ENCODE results near the gene TRPM2.
"Not testable (repeated sequence)": the region's sequence is repeated elsewhere in the genome, so short reads cannot be mapped to it uniquely, and the experiment has no call there.

The TRPM2 gene

DNA sequence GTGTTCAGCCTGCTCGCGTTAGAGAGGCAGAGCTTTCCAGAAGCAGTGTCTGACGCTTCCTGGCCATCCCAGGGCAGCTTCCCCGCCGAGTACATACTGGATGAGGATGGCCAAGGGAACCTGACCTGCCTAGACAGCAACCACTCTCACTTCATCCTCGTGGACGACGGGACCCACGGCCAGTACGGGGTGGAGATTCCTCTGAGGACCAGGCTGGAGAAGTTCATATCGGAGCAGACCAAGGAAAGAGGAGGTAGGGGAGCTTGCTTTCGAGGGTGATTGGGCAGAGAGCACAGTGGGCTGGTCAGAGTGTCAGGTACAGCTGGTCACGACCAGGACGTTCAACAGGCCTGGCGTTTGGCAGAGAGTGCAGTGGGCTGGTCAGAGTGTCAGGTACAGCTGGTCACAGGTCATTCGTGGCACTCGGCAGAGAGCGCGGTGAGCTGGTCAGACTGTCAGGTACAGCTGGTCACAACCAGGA is 22.4 kb downstream of the TRPM2 start:
- DNase-seq, result no peak

DNA sequence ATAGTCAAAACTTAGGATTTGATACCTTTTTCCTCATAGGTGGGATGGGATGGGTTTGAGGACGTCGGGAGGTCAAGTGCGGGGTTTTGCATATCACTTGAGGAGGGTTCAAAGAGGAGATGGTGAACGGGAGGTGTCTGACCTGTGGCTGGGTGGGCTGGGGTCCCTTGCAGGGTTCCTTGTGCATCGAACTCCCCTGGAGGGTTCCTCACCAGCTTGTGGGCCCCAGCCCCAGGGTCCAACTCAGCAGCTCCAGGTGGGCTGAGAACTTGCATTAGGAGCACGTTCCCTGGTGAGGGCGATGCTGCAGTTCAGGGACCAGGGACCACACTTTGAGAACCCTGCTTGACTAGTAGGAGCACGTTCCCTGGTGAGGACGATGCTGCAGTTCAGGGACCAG is 23.2 kb downstream of the TRPM2 start:
- DNase-seq, result no peak

DNA sequence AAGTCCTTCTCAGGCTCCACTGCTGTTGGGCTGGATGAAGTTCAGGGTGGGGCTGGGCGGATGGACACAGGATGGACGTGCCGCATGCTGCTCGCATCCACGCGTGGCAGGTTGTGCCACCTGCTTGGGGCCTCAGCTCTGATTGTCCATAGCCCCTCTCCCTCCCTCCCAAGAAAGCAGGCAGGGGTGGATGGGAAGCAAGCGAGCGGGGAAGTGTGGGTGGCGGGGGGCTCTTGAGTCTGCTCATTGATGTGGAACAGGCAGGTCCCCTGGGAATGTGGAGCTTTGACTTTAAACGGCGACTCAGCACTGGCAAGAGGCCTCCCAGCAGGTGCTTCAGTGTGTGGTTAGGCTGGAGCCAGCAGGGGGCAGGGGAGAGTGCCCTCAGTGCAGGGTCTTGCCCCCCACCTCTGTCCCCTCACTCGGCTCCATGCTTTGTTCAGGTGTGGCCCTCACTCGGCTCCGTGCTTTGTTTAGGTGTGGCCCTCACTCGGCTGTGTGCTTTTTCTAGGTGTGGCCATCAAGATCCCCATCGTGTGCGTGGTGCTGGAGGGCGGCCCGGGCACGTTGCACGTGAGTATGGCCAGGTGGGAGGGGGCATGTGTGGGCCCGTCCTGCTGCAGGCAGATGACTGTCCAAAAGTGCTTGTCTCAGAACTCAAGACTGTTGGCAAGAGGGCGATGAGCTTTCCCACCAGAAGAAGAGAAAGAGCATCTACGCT is 23.9 kb downstream of the TRPM2 start:
- peak; percentile 42 to 73 for DNase-seq

DNA sequence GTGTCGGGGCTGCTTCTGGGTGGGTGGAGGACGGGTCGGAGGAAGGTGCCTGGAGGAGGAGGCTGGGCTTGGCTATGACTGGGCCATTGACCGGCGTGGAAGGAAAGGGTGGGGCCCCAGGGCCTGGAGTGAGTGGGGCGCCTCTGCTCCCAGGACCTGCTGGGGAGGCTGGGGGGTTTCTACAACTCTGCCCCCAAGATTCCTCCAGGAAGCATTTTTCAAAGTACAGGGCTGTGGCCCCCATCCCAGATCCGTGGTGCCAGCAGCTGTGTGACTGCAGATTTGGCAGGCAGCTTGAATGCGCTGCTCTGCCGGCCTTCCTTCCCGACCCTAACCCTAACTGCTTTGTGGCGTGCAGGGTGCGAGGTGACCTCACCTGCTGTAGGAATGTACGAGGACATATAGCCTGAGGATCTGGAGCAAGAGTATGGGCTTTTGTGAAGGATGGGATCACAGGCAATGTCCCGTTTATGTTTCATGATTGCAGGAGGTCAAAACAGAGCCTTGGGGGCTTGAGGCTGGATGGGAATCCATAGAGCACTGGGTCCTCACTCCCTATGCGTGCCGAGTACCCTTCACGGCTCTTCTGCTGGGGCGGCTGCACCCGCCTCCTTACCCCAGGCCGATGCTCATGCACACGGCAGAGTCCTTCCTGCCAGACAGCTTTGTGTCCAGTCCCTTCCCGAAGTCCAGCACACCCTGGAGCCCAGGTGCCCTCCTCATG is 24.7 kb downstream of the TRPM2 start:
- no peak for DNase-seq

DNA sequence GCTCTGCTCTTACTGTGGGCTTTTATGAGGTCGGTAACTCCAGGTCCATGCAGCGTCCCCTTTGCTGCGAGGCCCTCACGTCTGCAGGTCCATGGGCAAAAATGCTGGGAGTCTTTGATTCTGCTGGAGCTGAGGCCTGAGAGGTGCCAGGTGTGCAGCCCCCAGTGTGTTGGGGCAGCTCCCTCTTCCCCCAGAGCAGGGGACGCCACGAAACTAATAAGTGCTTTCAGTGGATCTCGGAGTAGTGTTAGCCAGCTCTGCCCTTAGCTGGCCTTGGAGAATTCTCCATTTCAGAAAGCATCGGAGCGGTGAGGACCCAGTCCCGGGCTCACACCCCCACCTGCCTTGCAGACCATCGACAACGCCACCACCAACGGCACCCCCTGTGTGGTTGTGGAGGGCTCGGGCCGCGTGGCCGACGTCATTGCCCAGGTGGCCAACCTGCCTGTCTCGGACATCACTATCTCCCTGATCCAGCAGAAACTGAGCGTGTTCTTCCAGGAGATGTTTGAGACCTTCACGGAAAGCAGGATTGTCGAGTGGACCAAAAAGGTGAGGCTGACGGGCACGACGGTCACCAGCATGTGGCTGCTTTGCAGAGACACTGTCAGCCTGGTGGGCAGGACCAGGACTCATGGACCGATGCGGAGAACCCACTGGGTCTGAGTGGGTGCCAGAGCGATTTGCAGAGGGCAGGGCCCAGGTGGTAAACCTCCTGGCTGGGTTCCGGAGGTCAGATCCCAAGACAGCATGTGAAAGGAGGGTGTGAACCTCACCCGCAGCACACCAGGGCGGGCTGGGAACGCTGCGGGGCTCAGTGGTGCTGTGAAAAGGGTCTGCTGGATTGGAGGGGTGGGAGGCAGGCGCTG is 25.5 kb downstream of the TRPM2 start:
- DNase-seq, result no peak

DNA sequence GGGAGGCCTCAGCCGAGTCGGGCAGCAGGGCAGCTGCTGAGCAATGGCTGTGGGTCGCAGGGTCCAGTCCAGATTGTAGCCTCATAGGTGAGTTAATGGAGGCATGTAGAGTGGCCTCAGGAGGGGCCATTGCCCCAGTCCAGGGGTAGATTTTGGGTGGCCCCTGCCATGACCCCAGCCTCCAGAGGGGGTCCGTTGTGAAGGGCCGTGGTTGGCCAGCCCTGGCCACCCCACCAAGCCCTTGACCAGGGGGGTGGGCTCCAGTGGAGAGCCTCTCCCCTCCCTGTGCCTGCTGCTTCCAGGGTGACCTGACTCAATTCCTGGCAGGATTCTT is 26.1 kb downstream of the TRPM2 start:
- DNase-seq, result no peak

DNA sequence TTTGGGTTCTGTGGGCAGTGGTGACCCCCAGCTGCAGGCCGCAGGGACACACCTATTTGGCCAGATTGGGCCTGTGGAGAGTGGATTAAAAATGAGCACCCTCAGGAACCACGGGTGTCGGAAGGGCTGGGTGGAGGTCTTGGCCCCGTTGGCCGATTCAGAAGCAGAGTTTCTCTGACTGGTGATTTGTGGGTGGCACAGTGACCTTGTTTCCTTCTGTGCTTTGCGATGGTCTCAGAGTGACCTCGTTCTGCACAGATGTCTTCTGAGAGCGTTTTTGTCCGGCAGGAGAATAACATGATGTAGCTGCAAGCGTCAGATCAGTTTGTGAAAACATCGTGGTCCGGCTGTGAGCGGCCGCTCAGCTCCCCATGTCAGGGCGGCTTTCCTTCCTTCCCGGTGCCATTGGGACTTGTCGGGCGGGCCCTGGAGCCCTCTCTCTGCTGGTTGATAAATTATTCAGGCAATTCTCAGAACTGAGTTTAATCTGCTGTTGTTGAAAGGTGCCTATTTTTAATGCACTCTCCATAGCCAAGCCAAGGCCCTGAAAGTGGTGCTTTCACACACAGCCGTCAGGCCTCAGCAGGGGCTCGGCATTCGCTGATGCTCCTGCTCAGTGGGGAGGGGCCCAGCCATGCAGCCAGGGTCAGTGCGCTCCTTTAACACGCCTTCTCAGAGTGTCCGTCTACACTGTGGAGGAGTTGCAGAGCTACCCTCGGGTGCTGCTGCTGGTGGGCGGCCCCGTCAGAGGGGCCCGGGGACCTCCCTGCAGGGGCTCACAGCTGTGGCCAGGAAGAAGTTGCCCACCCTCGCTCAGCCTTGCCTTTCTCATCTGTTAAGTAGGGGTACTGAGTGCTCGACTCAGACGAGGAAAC is 26.8 kb downstream of the TRPM2 start:
- DNase-seq, result no peak

DNA sequence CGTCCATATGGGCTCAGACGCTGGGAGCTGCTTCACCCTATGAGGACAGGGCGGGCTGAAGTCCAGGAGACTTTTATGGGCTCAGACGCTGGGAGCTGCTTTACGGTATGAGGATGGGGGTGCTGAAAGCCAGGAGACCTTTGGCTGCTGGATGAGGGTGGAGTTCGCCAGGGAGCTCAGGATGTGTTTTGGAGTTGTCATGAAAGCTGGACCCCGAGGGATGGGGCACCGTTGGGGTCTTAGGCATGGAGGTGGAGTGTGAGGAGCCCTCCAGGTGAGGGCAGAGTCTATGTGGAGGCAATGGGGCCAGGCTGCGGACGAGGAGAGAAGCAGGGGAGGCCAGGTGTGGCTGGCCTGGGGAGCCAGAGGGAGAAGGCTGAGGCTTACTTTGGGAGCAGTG is 27.5 kb downstream of the TRPM2 start:
- no peak for DNase-seq

DNA sequence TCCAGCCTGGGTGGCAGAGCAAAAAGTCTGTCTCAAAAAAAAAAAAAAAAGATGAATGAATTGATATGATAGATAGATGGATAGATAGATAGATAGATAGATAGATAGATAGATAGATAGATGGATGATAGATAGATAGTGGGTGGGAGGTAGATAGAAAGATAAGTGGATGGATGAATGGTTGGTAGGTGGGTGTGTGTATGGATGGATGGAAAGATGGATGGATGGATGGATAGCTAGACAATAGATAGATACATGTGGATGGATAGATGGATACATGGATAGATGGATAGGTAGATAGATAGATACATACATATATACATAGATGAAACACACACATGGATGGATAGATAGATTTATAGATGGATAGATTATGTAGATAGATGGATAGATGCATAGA is 28.5 kb downstream of the TRPM2 start:
- DNase-seq, result no peak

DNA sequence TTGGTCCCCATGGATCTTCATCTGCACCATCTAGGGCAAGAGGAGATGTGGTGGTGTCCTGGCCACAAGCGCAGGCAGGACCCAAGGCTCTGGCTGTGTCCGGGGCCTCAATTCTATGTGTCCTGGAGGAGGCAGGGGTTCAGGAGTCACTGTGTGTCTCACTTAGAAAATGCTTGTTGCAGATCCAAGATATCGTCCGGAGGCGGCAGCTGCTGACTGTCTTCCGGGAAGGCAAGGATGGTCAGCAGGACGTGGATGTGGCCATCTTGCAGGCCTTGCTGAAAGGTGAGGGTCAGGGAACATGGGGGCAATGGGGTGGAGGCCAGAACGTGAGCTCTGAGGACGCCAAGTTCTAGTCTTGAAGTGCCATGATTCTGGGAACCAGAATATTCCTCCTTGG is 29.1 kb downstream of the TRPM2 start:
- no peak for DNase-seq

DNA sequence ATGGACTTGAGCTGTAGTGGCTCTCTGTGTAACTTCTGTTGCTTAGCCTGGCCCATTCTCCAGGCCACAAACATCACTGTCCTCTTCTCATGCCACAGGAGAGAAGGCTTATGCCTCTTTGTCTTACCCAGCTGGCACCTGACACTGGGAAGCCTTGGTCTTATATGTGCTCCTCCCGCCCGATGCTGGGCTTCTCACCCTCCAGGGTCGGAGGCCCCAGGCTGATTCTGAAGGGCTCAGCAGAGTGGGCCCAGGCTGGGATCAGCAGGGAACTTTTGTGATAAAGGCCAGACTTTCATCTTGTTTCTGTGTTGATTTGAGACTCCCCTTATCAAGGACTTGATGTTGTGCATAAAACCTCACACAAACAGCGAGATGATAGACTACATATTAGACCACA is 29.8 kb downstream of the TRPM2 start:
- no peak for DNase-seq

DNA sequence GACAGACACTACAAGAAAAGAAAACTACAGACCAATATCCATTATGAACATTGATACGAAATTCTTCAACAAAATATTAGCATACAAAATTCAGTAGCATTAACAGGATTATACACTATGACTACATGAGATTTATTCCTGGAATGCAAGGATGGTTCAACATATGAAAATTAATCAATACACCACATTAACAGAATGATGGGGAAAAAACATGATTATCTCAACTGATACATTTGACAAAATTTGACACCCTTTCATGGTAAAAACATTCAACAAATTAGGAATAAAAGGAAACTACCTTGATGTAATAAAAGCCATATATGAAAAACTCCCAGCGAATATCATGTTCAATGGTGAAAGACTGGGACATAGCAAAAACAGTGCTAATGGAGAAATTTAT is 31.5 kb downstream of the TRPM2 start:
- no peak for DNase-seq

DNA sequence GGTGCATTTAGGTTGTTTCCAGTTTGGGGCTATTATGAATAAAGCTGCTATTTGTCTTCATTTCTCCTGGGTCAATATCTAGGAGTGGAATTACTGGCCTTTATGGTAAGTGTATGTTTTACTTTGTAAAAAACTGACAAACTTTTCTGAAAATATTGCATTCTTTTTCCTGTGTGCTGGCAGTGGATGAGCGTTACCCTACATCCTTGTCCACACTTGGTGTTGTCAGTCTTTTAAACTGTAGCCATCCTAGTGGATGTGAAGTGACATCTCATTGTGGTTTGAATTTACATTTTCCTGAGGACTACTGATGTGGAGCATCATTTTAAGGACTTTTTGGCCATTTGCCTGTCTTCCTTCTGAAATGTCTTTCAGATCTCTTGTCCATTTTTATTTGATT is 35.9 kb downstream of the TRPM2 start:
- no peak for DNase-seq

DNA sequence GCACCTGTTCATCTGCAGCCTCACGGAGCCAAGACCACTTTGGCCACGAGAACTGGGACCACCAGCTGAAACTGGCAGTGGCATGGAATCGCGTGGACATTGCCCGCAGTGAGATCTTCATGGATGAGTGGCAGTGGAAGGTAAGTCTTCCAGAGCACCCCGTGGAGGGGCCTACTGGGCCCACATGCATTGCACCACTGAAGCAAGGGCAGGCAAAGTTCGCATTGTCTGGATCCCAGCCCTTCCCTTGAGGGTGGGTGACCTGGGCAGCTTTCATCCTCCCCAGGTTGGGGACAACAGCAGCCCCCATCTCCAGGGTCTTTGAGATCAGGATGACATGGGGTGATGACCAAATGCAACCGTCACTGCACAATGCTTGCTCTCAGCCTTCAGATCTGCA is 37.5 kb downstream of the TRPM2 start:
- no peak for DNase-seq

DNA sequence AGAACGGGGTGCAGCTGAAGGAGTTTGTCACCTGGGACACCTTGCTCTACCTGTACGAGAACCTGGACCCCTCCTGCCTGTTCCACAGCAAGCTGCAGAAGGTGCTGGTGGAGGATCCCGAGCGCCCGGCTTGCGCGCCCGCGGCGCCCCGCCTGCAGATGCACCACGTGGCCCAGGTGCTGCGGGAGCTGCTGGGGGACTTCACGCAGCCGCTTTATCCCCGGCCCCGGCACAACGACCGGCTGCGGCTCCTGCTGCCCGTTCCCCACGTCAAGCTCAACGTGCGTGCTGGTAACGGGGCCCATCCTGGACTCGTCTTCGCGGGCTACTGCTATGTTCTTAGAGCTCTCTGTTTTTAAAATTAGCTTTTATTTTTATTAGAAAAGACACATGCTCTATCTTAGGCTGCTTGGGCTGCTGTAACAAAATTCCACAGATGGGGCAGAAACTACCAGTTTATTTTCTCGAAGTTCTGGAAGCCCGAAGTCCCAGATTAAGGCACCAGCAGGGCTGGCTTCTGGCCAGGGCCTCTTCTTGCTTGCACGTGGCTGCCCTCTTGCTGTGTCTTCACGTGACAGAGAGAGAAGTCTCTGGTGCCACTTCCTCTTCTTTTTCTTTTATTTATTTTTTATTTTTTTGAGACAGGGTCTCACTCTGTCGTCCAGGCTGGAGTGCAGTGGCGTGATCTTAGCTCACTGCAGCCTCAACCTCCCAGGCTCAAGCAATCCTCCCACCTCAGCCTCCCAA is 38.1 kb downstream of the TRPM2 start:
- peak in 1 of 2 experiments; percentile 20 for DNase-seq

DNA sequence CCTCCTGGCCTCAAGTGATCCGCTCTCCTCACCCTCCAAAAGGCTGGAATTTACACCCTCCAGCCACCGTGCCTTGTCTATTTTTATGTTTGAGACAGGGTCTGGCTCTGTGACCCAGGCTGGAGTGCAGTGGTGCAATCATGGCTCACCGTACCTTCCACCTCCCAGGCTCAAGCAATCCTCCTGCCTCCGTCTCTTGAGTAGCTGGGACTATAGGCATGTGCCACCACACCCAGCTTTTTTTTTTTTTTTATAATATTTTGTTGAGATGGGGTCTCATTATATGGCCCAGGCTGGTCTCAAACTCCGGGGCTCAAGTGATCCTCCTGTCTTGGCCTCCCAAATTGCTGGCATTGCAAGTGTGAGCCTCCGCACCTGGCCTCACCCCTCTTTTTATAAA is 38.8 kb downstream of the TRPM2 start:
- DNase-seq, result no peak

DNA sequence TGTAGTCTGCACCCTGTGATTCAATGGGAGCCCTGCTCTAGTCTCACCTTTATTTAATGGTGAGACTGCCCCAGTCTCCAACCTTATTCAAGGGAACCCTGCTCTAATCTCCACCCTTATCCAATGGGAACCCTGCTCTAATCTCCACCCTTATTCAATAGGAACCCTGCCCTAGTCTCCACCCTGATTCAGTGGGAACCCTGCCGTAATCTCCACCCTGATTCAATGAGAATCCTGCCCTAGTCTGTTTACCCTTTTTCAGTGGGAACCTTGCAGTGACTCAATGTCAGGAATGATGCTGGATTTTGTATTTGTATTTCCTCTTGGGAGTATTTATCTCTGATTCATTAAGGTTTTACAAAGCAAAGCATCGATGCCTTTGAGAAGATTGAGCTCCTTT is 39.5 kb downstream of the TRPM2 start:
- no peak for DNase-seq

DNA sequence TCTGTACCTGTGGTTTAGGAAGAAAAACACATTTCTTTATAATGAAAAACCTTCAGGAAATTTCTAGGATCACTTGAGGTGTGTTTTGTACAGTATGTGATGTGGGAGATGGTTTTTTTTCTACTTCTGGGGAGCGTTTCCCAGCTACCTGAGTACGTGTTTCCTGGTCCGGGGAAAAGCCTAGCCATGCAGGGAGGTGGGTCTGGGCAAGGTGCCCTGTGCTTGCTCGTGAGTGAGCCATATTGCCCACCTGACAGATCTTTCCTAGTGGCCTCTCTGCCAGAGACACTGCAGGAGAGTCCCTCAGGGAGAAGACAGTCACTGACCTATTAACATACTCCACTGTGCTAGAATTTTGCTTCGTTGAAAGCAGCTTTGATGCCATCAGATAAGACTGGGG is 41.3 kb downstream of the TRPM2 start:
- DNase-seq, result no peak

DNA sequence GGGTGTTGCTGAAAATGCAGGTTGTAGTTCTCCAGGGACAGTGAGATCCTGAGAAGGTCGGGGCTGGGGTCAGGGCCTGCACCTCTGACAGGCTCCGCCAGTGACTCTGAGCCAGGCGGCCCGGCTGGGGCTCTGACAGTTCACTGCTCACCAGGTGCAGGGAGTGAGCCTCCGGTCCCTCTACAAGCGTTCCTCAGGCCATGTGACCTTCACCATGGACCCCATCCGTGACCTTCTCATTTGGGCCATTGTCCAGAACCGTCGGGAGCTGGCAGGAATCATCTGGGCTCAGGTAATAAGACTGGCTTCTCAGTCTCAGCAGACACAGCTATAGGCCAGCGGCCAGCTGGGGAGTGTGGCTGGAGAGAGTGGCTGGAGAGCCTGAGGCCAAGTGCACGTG is 41.8 kb downstream of the TRPM2 start:
- no peak for DNase-seq

DNA sequence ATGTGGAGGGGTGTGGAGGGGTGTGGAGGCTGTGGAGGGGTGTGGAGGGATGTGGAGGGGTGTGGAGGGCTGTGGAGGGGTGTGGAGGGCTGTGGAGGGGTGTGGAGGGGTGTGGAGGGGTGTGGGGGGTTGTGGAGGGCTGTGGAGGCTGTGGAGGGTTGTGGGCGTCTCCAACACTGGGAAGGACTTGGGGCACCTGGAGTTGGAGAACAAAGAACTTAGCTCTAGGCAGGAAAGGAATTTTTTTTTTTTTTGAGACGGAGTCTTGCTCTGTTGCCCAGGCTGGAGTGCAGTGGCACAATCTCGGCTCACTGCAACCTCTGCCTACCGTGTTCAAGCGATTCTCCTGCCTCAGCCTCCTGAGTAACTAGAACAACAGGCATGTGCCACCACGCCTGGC is 43.4 kb downstream of the TRPM2 start:
- DNase-seq, result not testable (repeated sequence)

DNA sequence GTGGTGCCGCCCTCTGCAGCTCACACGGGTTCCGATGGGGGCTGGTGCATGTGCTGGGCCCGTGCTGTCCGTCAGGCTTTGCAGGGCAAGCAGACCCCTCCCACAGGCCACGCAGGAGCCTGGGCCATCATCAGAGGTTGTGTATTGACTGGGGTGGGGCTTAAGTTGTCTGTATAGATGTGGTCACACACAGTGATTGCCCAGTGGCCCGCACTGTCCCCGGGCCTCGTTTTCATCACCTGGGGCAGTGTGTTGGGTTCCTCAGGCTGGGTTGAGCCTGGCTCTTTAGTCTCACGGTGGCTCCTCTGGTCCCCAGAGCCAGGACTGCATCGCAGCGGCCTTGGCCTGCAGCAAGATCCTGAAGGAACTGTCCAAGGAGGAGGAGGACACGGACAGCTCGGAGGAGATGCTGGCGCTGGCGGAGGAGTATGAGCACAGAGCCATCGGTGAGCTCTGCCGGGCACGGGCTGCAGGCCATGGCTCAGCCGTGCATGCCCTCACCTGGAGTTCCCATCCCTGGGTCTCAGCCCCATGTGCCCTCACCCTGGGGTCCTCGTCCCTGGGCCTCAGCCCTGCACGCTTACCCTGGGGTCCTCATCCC is 44.1 kb downstream of the TRPM2 start:
- no peak for DNase-seq

DNA sequence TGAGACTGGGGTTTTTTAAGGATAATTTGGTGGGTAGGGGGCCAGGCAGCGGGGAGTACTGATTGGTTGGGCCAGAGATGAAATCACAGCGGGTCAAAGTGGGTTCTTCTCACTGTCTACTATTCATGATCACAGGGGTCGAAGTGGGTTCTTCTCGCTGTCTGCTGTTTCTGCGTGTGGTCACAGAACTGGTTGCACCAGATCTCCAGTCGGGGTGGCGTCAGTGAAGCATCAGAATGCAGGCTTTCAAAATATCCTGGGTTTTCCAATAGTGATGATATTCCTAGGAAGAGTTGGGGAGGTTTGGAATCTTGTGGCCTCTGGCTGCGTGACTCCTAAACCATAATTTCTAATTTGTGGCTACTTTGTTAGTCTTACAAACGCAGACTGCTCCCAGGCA is 45.1 kb downstream of the TRPM2 start:
- no peak for DNase-seq

Data from NCI-H526 (cell line).